H1 (cell line): Measurements from ENCODE around the gene SHH. TPM values are rescaled to one million over a fixed set of nuclear protein-coding genes. Genes with fewer than 3 reads are reported as not detected.
A peak's percentile ranks its signal among the peaks of the same experiment; 100 is the strongest.

Experiments
- CTCF ChIA-PET: fragments of 300-600 bp; sonication (Branson Sonifier 250); formaldehyde crosslinking; loops from one replicate; lab custom pipeline; 2021; ENCODE audit not compliant: partially characterized antibody; lab: Charles Lee
- POLR2A ChIA-PET: fragments of 300-600 bp; sonication (Branson Sonifier 250); formaldehyde crosslinking; loops from one replicate; lab custom pipeline; 2021; ENCODE audit warnings: inconsistent platforms; ENCODE audit not compliant: partially characterized antibody; lab: Charles Lee
- DNase-seq, 2 experiments: peaks; one replicate each; pipeline versions ENCODE4 v3.0.0 to v3.0.0-alpha.2; 2010 to 2022; ENCODE audit warnings: low spot score in 2 of 2, low read depth in 1 of 2, mixed read lengths in 1 of 2
- FAIRE-seq: peaks from 2 replicates; lab custom pipeline; 2011; peaks lifted over from hg19 to GRCh38; lab: Jason Lieb, UNC
- H2AFZ ChIP-seq: 2 replicates; pipeline ENCODE4 v1.8.1; 2012; ENCODE audit warnings: low read length, inconsistent platforms
- H2AK5ac ChIP-seq: 2 replicates; pipeline ENCODE4 v1.6.1; 2013; ENCODE audit warnings: low read depth, low read length
- H2BK120ac ChIP-seq: replicated peaks from 2 replicates; pipeline ENCODE3; 2013; ENCODE audit warnings: low read depth, low read length, inconsistent platforms
- H2BK12ac ChIP-seq: 2 replicates; pipeline ENCODE4 v1.6.1; 2013; ENCODE audit warnings: low read depth, low read length
- H2BK15ac ChIP-seq: 2 replicates; pipeline ENCODE4 v1.6.1; 2013; ENCODE audit warnings: low read length
- H2BK20ac ChIP-seq: 2 replicates; pipeline ENCODE4 v1.6.1; 2013; ENCODE audit warnings: low read length
- H2BK5ac ChIP-seq: 2 replicates; pipeline ENCODE4 v1.6.1; 2013; ENCODE audit warnings: low read depth, low read length
- H3K14ac ChIP-seq: 2 replicates; pipeline ENCODE4 v1.6.1; 2013; ENCODE audit warnings: inconsistent platforms; ENCODE audit not compliant: insufficient read length
- H3K18ac ChIP-seq: 2 replicates; pipeline ENCODE4 v1.6.1; 2013; ENCODE audit warnings: low read length; ENCODE audit errors: extremely low read depth
- H3K23ac ChIP-seq: 2 replicates; pipeline ENCODE4 v1.6.1; 2013; ENCODE audit warnings: inconsistent platforms; ENCODE audit not compliant: insufficient read length
- H3K23me2 ChIP-seq: 2 replicates; pipeline ENCODE4 v1.6.1; 2013; ENCODE audit warnings: low read depth, low read length
- H3K27ac ChIP-seq: 2 replicates; pipeline ENCODE4 v1.6.1; 2011; ENCODE audit warnings: low read depth, low read length, inconsistent platforms
- H3K27me3 ChIP-seq, 4 experiments: replicated peaks in 1 of 4; 1 replicate in 1 of 4; 2 replicates in 3 of 4; pipeline versions ENCODE4 v1.6.1 to v1.8.1; 2011 to 2013; ENCODE audit warnings: low read length in 3 of 4, mild to moderate bottlenecking in 3 of 4, inconsistent platforms in 2 of 4, mixed read lengths in 2 of 4, moderate library complexity in 1 of 4; ENCODE audit not compliant: control insufficient read depth in 3 of 4, insufficient read depth in 3 of 4; ENCODE audit errors: extremely low read depth in 1 of 4
- H3K36me3 ChIP-seq, 4 experiments: 2 replicates each; pipeline versions ENCODE4 v1.6.1 to v1.8.1; 2011 to 2013; ENCODE audit warnings: mild to moderate bottlenecking in 4 of 4, low read length in 3 of 4, moderate library complexity in 2 of 4, control low read depth in 1 of 4, inconsistent platforms in 1 of 4; ENCODE audit not compliant: insufficient read depth in 4 of 4, control insufficient read depth in 2 of 4
- H3K4ac ChIP-seq: replicated peaks from 2 replicates; pipeline ENCODE3; 2013; ENCODE audit warnings: low read length, low read depth, mixed read lengths, inconsistent platforms; ENCODE audit not compliant: insufficient read length
- H3K4me1 ChIP-seq, 4 experiments: replicated peaks in 1 of 4; 1 replicate in 1 of 4; 2 replicates in 3 of 4; pipeline versions ENCODE4 v1.6.1 to v1.8.1; 2011 to 2013; ENCODE audit warnings: low read length in 3 of 4, inconsistent platforms in 2 of 4, mixed read lengths in 1 of 4; ENCODE audit not compliant: insufficient read depth in 4 of 4, control insufficient read depth in 3 of 4
- H3K4me2 ChIP-seq, 2 experiments: 2 replicates each; pipeline versions ENCODE4 v1.6.1 to v1.8.1; 2011 to 2013; ENCODE audit warnings: low read depth in 2 of 2, low read length in 2 of 2, control low read depth in 1 of 2, inconsistent platforms in 1 of 2, mild to moderate bottlenecking in 1 of 2; ENCODE audit not compliant: insufficient read depth in 1 of 2
- H3K4me3 ChIP-seq, 4 experiments: fragments of 200-600, 300-600 bp in 1 of 4; sonication (generic), shearing (Covaris generic), sonication (Bioruptor Twin) in 1 of 4; 2 replicates each; pipeline versions ENCODE4 v1.5.1 to v1.8.1; 2011 to 2016; ENCODE audit warnings: low read length in 4 of 4, low read depth in 3 of 4, control low read depth in 2 of 4, inconsistent platforms in 2 of 4, mild to moderate bottlenecking in 2 of 4, mixed read lengths in 1 of 4, moderate library complexity in 1 of 4; ENCODE audit not compliant: insufficient read depth in 2 of 4; ENCODE audit errors: extremely low read depth in 1 of 4
- H3K56ac ChIP-seq: replicated peaks from 2 replicates; pipeline ENCODE3; 2013; ENCODE audit warnings: low read depth, mild to moderate bottlenecking, mixed read lengths, low read length, inconsistent platforms; ENCODE audit not compliant: insufficient read length
- H3K79me1 ChIP-seq: 2 replicates; pipeline ENCODE4 v1.6.1; 2013; ENCODE audit warnings: low read depth, low read length, control low read depth
- H3K79me2 ChIP-seq, 2 experiments: 2 replicates each; pipeline versions ENCODE4 v1.6.1 to v1.8.1; 2012 to 2013; ENCODE audit warnings: low read length in 2 of 2, mild to moderate bottlenecking in 2 of 2, inconsistent platforms in 1 of 2; ENCODE audit not compliant: insufficient read depth in 2 of 2, control insufficient read depth in 1 of 2
- H3K9ac ChIP-seq, 4 experiments: replicated peaks in 1 of 4; 1 replicate in 1 of 4; 2 replicates in 3 of 4; pipeline versions ENCODE4 v1.6.1 to v1.8.1; 2011 to 2013; ENCODE audit warnings: low read depth in 3 of 4, low read length in 3 of 4, control low read depth in 2 of 4, mild to moderate bottlenecking in 2 of 4, moderate library complexity in 2 of 4, inconsistent platforms in 1 of 4; ENCODE audit errors: extremely low read depth in 1 of 4
- H3K9me3 ChIP-seq, 2 experiments: 2 replicates each; pipeline versions ENCODE4 v1.6.1 to v1.8.1; 2012 to 2013; ENCODE audit warnings: mild to moderate bottlenecking in 2 of 2, moderate library complexity in 2 of 2, control low read depth in 1 of 2, inconsistent platforms in 1 of 2, low read depth in 1 of 2, low read length in 1 of 2, mixed read lengths in 1 of 2; ENCODE audit not compliant: insufficient read depth in 2 of 2
- H4K20me1 ChIP-seq, 2 experiments: replicated peaks in 1 of 2; 2 replicates each; pipeline versions ENCODE3 to v1.8.1; 2011 to 2013; ENCODE audit warnings: inconsistent platforms in 2 of 2, low read length in 2 of 2, mild to moderate bottlenecking in 1 of 2; ENCODE audit not compliant: insufficient read depth in 2 of 2, control insufficient read depth in 1 of 2
- H4K5ac ChIP-seq: 2 replicates; pipeline ENCODE4 v1.6.1; 2013; ENCODE audit warnings: low read length, low read depth, mixed read lengths, inconsistent platforms; ENCODE audit not compliant: insufficient read length
- H4K8ac ChIP-seq: 2 replicates; pipeline ENCODE4 v1.8.0; 2013; ENCODE audit warnings: mild to moderate bottlenecking, moderate library complexity, low read length, inconsistent platforms; ENCODE audit not compliant: insufficient read depth; ENCODE audit errors: extremely low read depth
- H4K91ac ChIP-seq: replicated peaks from 2 replicates; pipeline ENCODE3; 2013; ENCODE audit warnings: low read length, mixed read lengths, inconsistent platforms; ENCODE audit not compliant: insufficient read length
- ASH2L ChIP-seq: fragments of 200-600, 300-600 bp; sonication (generic); IDR thresholded peaks from one replicate; pipeline ENCODE4 v1.7.1; 2017; ENCODE audit warnings: low read length
- CHD1 ChIP-seq: IDR thresholded peaks from 2 replicates; pipeline ENCODE4 v1.6.1; 2012; ENCODE audit warnings: low read depth, low read length, improper control_type of control experiment
- CREB1 ChIP-seq: IDR thresholded peaks from 2 replicates; pipeline ENCODE4 v1.6.1; 2012; ENCODE audit warnings: inconsistent platforms
- E2F6 ChIP-seq: IDR thresholded peaks from 2 replicates; pipeline ENCODE4 v1.6.1; 2012; ENCODE audit warnings: inconsistent platforms
- GTF2F1 ChIP-seq: IDR thresholded peaks from 2 replicates; pipeline ENCODE4 v1.6.1; 2012; ENCODE audit warnings: low read depth, low read length, improper control_type of control experiment, borderline replicate concordance
- JUN ChIP-seq: IDR thresholded peaks from 2 replicates; pipeline ENCODE4 v1.6.1; 2011; ENCODE audit warnings: low read depth, mild to moderate bottlenecking, improper control_type of control experiment, low read length
- NANOG ChIP-seq: IDR thresholded peaks from 2 replicates; pipeline ENCODE4 v1.6.1; 2011; ENCODE audit warnings: low read length, low read depth, mild to moderate bottlenecking, inconsistent platforms; ENCODE audit not compliant: insufficient read depth, poor library complexity, severe bottlenecking
- PHF8 ChIP-seq: fragments of 200-600 bp; sonication (generic); conservative IDR thresholded peaks from 2 replicates; pipeline ENCODE4 v1.7.1; 2012; ENCODE audit warnings: low read depth, mild to moderate bottlenecking, inconsistent platforms, low read length, moderate library complexity
- POLR2A ChIP-seq, 2 experiments: IDR thresholded peaks; 1 replicate in 1 of 2; 2 replicates in 1 of 2; pipeline ENCODE4 v1.6.1; 2011; ENCODE audit warnings: low read depth in 2 of 2, low read length in 2 of 2, mild to moderate bottlenecking in 2 of 2; ENCODE audit errors: control extremely low read depth in 1 of 2
- SP2 ChIP-seq: IDR thresholded peaks from 2 replicates; pipeline ENCODE4 v1.6.1; 2012; ENCODE audit warnings: mild to moderate bottlenecking, low read length, inconsistent platforms
- TAF7 ChIP-seq: optimal IDR thresholded peaks from 2 replicates; pipeline ENCODE3; 2011; ENCODE audit warnings: low read depth, mild to moderate bottlenecking, inconsistent platforms, low read length, moderate library complexity, borderline replicate concordance
- YY1 ChIP-seq: IDR thresholded peaks from 2 replicates; pipeline ENCODE4 v1.6.1; 2011; ENCODE audit warnings: low read depth, mild to moderate bottlenecking, low read length
- ZNF274 ChIP-seq: IDR thresholded peaks from 2 replicates; pipeline ENCODE4 v1.7.0; 2012; ENCODE audit warnings: low read length, borderline replicate concordance; ENCODE audit errors: extremely low read depth
- WGBS, 2 experiments: shearing (Covaris generic) in 1 of 2; methylation state at CpG; one replicate each; pipeline versions ENCODE4 v1.1.6 to v1.1.7; 2013 to 2015; ENCODE audit warnings: low lambda C conversion rate in 2 of 2, mixed read lengths in 2 of 2, inconsistent platforms in 1 of 2, low coverage in 1 of 2, missing lambda C conversion rate in 1 of 2; ENCODE audit not compliant: insufficient replicate concordance in 2 of 2, insufficient coverage in 1 of 2, insufficient read length in 1 of 2; ENCODE audit errors: extremely low coverage in 1 of 2, missing lambda C conversion rate in 1 of 2; 5-methylcytosine and 5-hydroxymethylcytosine counted together
- polyA plus RNA-seq, 7 experiments: library from polyadenylated mRNA; depleted of rRNA in 3 of 7; stranded (reverse) in 5 of 7; unstranded in 2 of 7; fragments of >200 nt in 5 of 7; fragments of 200-250 nt in 2 of 7; gene quantifications; 1 replicate in 5 of 7; 2 replicates in 1 of 7; 4 replicates in 1 of 7; pipeline versions ENCODE4 v1.2.1 to v1.2.3, GENCODE V29; 2011 to 2013; ENCODE audit warnings: missing spikeins in 2 of 7, mixed read lengths in 2 of 7
- total RNA-seq: library from RNA; stranded (reverse); fragmentation: NEBNext Ultra II Directional; extraction: Animal tissue kit (Norgen Biotek cat#: 25700); gene quantifications from 2 replicates; pipeline ENCODE4 v1.2.1, GENCODE V29; 2021

Gene SHH
- total and polyA plus RNA-seq, 2 of the 8 experiments (the other 6 are each of a cell fraction or from before 2014, with no cell fraction given), result not detected

- H3K56ac ChIP-seq, result no peak overlapping the region
- no peak overlapping the region for H3K4ac ChIP-seq
- H3K14ac ChIP-seq, result no peak overlapping the region
- peaks cover 7 to 25% (median 18%) of the 10 kb centered on the region in 4 experiments; a peak in 5 of 8 replicates for H3K36me3 ChIP-seq
- H4K8ac ChIP-seq, result no peak overlapping the region
- no peak overlapping the region for H2AFZ ChIP-seq
- H2AK5ac ChIP-seq, result no peak overlapping the region
- H2BK5ac ChIP-seq, result 0 out of 2 replicates have a peak overlapping the region, but pooled peaks have one; percentile 18
- no peaks in the 10 kb centered on the region for H3K23me2 ChIP-seq
- DNase-seq (no peak), FAIRE-seq (no peak)
- H3K23ac ChIP-seq, result no peak overlapping the region
- no peak overlapping the region for H2BK15ac ChIP-seq
- no peaks in the 10 kb centered on the region for H3K27me3 ChIP-seq
- H3K4me2 ChIP-seq, result no peak overlapping the region
- H3K79me2 ChIP-seq, result peaks cover 3 to 37% of the 10 kb centered on the region in 2 experiments; a peak in 3 of 4 replicates
- H3K9me3 ChIP-seq, result no peaks in the 10 kb centered on the region
- H3K9ac ChIP-seq, result no peak overlapping the region
- no peak overlapping the region for H4K5ac ChIP-seq
- H3K4me1 ChIP-seq, result peaks cover 0 to 6% (median 1%) of the 10 kb centered on the region in 4 experiments; a peak in 3 of 7 replicates
- H2BK20ac ChIP-seq, result no peak overlapping the region
- no peak overlapping the region for H3K18ac ChIP-seq
- no peak overlapping the region for H3K27ac ChIP-seq
- H2BK12ac ChIP-seq, result no peak overlapping the region
- 90% methylated on average over 26 of the region's 27 CpGs; no CpG with 5 or more reads in 1 of the 2 experiments for WGBS, 2 experiments
- H2BK120ac ChIP-seq, result no peak overlapping the region
- H3K4me3 ChIP-seq, result no peak overlapping the region
- POLR2A ChIA-PET, result interaction anchor here (0.6 kb wide), 1 partner anchor 1401 kb away, joined by 3 read pairs; no protein-coding TSS in a partner anchor
- CTCF ChIA-PET, result interaction anchor here (0.6 to 1.3 kb wide), 2 partner anchors 101 to 188 kb away, joined by 3 to 4 read pairs; no protein-coding TSS in a partner anchor
- H4K91ac ChIP-seq, result no peak overlapping the region
- H4K20me1 ChIP-seq, result peaks cover 2 to 13% of the 10 kb centered on the region in 2 experiments
- H3K79me1 ChIP-seq, result peaks cover 10% of the 10 kb centered on the region
- TF ChIP-seq CHD1, result no peak
- no peak for TF ChIP-seq NANOG
- no peak for TF ChIP-seq GTF2F1
- no peak for TF ChIP-seq ZNF274
- no peak for TF ChIP-seq TAF7
- no peak for TF ChIP-seq E2F6
- no peak for TF ChIP-seq JUN
- TF ChIP-seq POLR2A (IDR thresholded peaks at IDR 0.05; ENCODE audit: control extremely low read depth in 1 of 2, low read depth in 2 of 2, low read length in 2 of 2), result no peak
- no peak for TF ChIP-seq YY1
- no peak for TF ChIP-seq SP2
- no peak for TF ChIP-seq CREB1
- TF ChIP-seq ASH2L, result no peak
- TF ChIP-seq PHF8, result no peak
Observed at GRCh38 chr7:155763691-155764437, 48.4 kb downstream of the SHH start.
